ENCODE measurements around the gene LAPTM5.

GRCh38 chr1:30801771-30802198 is 44.2 kb upstream of the LAPTM5 start:
- TF ChIP-seq CTCF (conservative IDR thresholded peaks at IDR 0.05; ENCODE audit: low read depth, low read length) (peak; percentile 95), EZH2phosphoT487 (IDR thresholded peaks at IDR 0.05; ENCODE audit: borderline replicate concordance, low read length) (no peak)

All from PC-3 (cell line).